Nephron progenitor cell (in vitro differentiated cells): Measurements from ENCODE around the gene RANGRF.

Experiments
- DNase-seq: peaks from one replicate; pipeline ENCODE4 v3.0.0; 2021
- H3K27ac Mint-ChIP-seq: 2 replicates; pipeline ENCODE4 v1.8.0; 2021; ENCODE audit warnings: mild to moderate bottlenecking, moderate library complexity, mixed read lengths
- H3K27me3 Mint-ChIP-seq: 2 replicates; pipeline ENCODE4 v1.8.0; 2021; ENCODE audit warnings: mild to moderate bottlenecking, low read depth, mixed read lengths; ENCODE audit not compliant: poor library complexity
- H3K36me3 Mint-ChIP-seq: 2 replicates; pipeline ENCODE4 v1.8.0; 2021; ENCODE audit warnings: low read depth, mixed read lengths
- H3K4me1 Mint-ChIP-seq: 2 replicates; pipeline ENCODE4 v1.8.0; 2021; ENCODE audit warnings: mixed read lengths
- H3K4me3 Mint-ChIP-seq: 2 replicates; pipeline ENCODE4 v1.8.0; 2021; ENCODE audit warnings: mild to moderate bottlenecking, moderate library complexity, mixed read lengths
- H3K9me3 Mint-ChIP-seq: 2 replicates; pipeline ENCODE4 v1.8.0; 2021; ENCODE audit warnings: mild to moderate bottlenecking, moderate library complexity, mixed read lengths
- TF ChIP-seq, protein P1 (sequence below): fragments of 200-600 bp; sonication (generic); IDR thresholded peaks from 2 replicates; pipeline ENCODE4 v1.5.0; 2021; ENCODE audit warnings: antibody characterized with exemption

Gene RANGRF

DNA sequence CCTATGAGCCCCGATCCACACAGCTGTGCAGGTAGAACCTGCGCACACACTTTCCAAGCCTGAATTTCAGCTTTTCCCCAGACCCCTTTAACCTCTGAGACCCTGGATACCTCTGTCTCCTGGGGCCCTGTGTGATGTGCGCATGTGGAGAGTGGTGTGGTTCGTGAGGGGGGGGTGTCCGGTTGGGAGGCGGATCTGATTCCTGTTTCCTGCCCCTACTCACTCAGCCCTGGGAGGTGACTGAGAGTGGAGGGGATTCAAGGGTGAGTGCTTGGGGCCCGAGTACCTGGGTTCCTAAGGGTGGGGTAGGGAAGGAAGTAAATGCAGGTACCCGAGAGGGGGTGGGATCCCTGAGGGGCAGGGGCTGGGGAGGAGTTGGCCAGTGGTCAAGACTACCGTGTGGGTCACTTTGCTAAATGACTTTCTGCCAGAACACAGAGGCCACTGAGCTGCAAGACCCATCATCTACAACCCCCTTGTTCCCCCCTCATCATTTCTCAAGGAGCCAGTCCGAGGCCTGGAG is 22.2 kb downstream of the RANGRF start:
- no peaks in the 10 kb centered on the region for H3K9me3 Mint-ChIP-seq
- H3K36me3 Mint-ChIP-seq = no peaks in the 10 kb centered on the region
- no peak overlapping the region for H3K4me3 Mint-ChIP-seq
- TF ChIP-seq, protein P1, sequence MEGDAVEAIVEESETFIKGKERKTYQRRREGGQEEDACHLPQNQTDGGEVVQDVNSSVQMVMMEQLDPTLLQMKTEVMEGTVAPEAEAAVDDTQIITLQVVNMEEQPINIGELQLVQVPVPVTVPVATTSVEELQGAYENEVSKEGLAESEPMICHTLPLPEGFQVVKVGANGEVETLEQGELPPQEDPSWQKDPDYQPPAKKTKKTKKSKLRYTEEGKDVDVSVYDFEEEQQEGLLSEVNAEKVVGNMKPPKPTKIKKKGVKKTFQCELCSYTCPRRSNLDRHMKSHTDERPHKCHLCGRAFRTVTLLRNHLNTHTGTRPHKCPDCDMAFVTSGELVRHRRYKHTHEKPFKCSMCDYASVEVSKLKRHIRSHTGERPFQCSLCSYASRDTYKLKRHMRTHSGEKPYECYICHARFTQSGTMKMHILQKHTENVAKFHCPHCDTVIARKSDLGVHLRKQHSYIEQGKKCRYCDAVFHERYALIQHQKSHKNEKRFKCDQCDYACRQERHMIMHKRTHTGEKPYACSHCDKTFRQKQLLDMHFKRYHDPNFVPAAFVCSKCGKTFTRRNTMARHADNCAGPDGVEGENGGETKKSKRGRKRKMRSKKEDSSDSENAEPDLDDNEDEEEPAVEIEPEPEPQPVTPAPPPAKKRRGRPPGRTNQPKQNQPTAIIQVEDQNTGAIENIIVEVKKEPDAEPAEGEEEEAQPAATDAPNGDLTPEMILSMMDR = no peak
- H3K27me3 Mint-ChIP-seq = peaks cover 41% of the 10 kb centered on the region
- DNase-seq = no peak
- H3K27ac Mint-ChIP-seq = peak overlapping the region; percentile 64
- H3K4me1 Mint-ChIP-seq = peaks cover 41% of the 10 kb centered on the region

GRCh38 chr17:8311131-8311790 is 22.8 kb downstream of the RANGRF start:
- TF ChIP-seq, protein P1 = no peak
- Mint-ChIP-seq H3K4me3 (no peak overlapping the region), H3K4me1 (peaks cover 47% of the 10 kb centered on the region)

DNA sequence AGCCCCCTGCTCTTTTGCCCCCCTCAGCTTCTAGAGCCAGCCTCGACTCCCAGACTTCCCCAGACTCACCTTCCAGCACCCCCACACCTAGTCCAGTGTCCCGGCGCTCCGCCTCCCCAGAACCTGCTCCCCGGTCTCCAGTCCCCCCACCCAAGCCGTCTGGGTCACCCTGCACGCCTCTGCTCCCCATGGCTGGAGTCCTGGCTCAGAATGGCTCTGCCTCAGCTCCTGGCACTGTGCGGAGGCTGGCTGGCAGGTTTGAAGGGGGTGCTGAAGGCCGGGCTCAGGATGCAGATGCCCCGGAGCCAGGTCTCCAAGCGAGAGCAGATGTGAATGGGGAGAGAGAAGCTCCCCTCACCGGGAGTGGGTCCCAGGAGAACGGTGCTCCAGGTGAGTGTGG is 23.8 kb downstream of the RANGRF start:
- Mint-ChIP-seq H3K9me3 (no peaks in the 10 kb centered on the region), H3K4me1 (peaks cover 48% of the 10 kb centered on the region), H3K36me3 (no peaks in the 10 kb centered on the region), H3K27me3 (peaks cover 54% of the 10 kb centered on the region), H3K27ac (no peak overlapping the region), H3K4me3 (no peak overlapping the region)
- no peak for DNase-seq
- TF ChIP-seq, protein P1 = no peak

More at GRCh38 chr17:8311131-8311790, 22.8 kb downstream of the RANGRF start:
- no peaks in the 10 kb centered on the region for H3K36me3 Mint-ChIP-seq
- no peaks in the 10 kb centered on the region for H3K9me3 Mint-ChIP-seq
- no peak for DNase-seq
- peaks cover 47% of the 10 kb centered on the region for H3K27me3 Mint-ChIP-seq
- no peak overlapping the region for H3K27ac Mint-ChIP-seq

- Mint-ChIP-seq H3K9me3 (no peaks in the 10 kb centered on the region), H3K4me1 (peaks cover 48% of the 10 kb centered on the region), H3K4me3 (no peak overlapping the region), H3K27me3 (peaks cover 58% of the 10 kb centered on the region), H3K27ac (no peak overlapping the region), H3K36me3 (no peaks in the 10 kb centered on the region)
- no peak for DNase-seq
- TF ChIP-seq, protein P1 = no peak
These were observed 24.5 kb downstream of the RANGRF start for GRCh38 chr17:8312726-8313600.

DNA sequence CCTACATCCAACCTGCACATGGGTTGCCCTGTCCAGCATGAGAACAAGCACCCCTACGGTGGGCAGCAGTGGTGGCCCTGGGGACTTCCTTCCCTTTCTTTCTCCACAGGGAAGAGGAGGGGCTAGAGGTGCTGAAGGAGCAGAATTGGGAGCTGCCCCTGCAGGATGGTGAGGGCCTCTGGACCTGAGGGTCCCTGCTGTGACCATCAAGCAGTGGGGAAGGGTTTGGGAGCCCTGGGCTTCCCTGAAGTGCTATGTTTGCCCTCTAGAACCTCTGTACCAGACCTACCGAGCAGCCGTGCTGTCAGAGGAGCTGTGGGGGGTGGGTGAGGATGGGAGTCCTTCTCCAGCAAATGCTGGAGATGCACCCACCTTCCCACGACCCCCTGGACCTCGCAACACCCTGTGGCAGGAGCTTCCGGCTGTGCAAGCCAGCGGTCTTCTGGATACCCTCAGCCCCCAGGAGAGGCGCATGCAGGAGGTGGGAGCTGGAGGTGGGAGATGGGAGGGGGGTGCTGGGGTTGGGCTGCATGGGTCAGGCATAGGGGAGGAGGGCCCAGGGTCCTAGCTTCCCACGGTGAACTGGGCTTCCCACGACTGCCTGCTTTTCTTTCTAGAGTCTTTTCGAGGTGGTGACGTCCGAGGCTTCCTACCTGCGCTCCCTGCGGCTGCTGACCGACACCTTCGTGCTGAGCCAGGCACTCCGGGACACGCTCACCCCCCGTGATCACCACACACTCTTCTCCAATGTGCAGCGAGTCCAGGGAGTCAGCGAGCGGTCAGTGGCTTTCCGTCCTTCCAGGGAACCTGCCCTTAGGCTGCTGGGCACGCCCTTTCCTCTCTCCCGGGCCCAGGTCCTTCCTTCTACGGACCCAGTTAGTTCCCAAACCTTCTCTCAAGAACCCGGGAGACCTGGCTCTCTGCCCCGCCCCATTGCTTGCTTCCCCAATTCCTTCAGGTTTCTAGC is 26.6 kb downstream of the RANGRF start:
- H3K4me3 Mint-ChIP-seq = peak overlapping the region; percentile 86
- peaks cover 70% of the 10 kb centered on the region for H3K27me3 Mint-ChIP-seq
- no peaks in the 10 kb centered on the region for H3K36me3 Mint-ChIP-seq
- H3K27ac Mint-ChIP-seq = no peak overlapping the region
- peak; percentile 31 for DNase-seq
- H3K4me1 Mint-ChIP-seq = peaks cover 49% of the 10 kb centered on the region
- TF ChIP-seq, protein P1 = no peak
- H3K9me3 Mint-ChIP-seq = no peaks in the 10 kb centered on the region
